Measurements from ENCODE around the gene EVC.

GRCh38 chr4:5863461-5864113, 152.6 kb downstream of the EVC start:
- TF ChIP-seq GATA3 (IDR thresholded peaks at IDR 0.05; ENCODE audit: low read depth, low read length), result no peak
- no peak for TF ChIP-seq GATA2 (IDR thresholded peaks at IDR 0.05; ENCODE audit: low read depth, low read length)

Measured in SH-SY5Y (cell line).